ENCODE measurements around the gene KRT75.
"Not testable (repeated sequence)": the region's sequence is repeated elsewhere in the genome, so short reads cannot be mapped to it uniquely, and the experiment has no call there.

KRT75 gene

DNA sequence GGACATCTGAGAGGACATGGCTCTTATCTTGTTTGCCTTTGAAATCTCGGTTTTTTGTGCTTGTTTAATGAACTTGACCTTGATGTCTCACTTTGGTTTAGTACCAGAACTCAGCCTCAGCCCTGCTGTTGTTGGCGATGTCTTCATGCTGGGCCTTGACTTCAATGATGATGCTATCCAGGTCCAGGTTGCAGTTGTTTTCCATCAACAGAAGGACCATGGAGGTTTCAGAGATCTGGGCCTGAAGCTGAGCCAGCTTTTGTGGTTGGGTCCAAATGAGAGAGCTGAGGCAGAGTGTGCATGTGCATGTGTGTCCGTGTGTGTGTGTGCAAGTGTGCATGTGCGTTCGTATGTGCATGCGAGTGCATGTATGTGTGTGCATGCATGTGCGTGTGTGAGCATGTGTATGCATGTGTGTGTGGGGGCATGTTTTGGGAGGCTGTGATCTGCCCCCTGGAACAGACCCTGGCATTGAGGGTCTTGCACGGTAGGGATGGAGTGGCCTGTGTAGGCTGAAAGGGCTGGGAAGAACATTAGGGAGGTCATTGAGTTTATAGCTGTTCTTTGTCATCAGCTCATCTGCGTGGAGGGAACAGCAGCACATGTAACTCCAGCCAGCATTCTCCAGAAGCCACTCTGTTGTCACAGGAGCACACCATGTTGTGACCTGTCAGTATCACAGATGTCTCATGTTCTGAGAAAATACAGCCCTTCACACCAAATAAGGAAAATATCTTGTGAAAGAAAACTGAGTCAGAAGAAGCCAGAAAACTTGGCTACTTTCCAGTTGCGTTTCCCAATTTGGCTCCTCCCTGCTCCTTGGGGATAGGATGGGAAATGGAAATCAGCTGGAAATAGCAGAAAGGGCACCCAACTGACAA, 18.1 kb downstream of the KRT75 start:
- DNase-seq (ENCODE audit: low spot score): no peak

DNA sequence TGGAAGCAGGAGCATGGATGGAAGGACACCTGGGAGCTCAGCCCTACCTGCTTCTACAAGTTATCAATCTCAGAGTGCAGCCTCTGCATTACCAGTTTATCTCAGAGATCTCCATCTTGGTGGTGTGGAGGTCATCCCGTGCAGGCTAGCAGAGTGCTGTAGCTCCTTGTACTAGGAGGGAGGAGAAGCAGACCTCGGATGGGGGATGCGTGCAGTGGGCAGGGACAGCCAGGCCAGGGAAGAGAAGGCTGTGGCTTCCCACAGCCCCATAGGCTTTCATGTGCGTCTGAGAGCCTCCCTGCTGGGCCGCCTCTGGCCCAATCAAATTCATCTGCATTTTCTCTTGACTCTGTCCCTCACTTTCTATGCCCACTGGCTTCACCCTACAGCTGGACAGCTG, 19.2 kb downstream of the KRT75 start:
- DNase-seq (ENCODE audit: low spot score): no peak

GRCh38 chr12:52413782-52414345, 20.3 kb downstream of the KRT75 start:
- no peak for DNase-seq (ENCODE audit: low spot score)

GRCh38 chr12:52413202-52413601, 21.0 kb downstream of the KRT75 start:
- DNase-seq (ENCODE audit: low spot score): no peak

- DNase-seq (ENCODE audit: low spot score): no peak
These were observed 22.4 kb downstream of the KRT75 start for GRCh38 chr12:52411815-52412214.

GRCh38 chr12:52410589-52411248, 23.5 kb downstream of the KRT75 start:
- not testable (repeated sequence) for DNase-seq (ENCODE audit: low spot score)

GRCh38 chr12:52407918-52408317, 26.3 kb downstream of the KRT75 start:
- no peak for DNase-seq (ENCODE audit: low spot score)

GRCh38 chr12:52405922-52406385, 28.2 kb downstream of the KRT75 start, which contains the start of gene KRT82:
KRT82 (minus strand) TSS chr12:52406335; CDS start chr12:52406277, 58 bp downstream.
- no peak for DNase-seq (ENCODE audit: low spot score)

- no peak for DNase-seq (ENCODE audit: low spot score)
These were observed 29.2 kb downstream of the KRT75 start for GRCh38 chr12:52404951-52405350.

GRCh38 chr12:52403561-52403960, 30.6 kb downstream of the KRT75 start:
- no peak for DNase-seq (ENCODE audit: low spot score)

GRCh38 chr12:52402873-52403540, 31.2 kb downstream of the KRT75 start:
- no peak for DNase-seq (ENCODE audit: low spot score)

- no peak for DNase-seq (ENCODE audit: low spot score)
These were observed 31.8 kb downstream of the KRT75 start for GRCh38 chr12:52402377-52402776.

DNA sequence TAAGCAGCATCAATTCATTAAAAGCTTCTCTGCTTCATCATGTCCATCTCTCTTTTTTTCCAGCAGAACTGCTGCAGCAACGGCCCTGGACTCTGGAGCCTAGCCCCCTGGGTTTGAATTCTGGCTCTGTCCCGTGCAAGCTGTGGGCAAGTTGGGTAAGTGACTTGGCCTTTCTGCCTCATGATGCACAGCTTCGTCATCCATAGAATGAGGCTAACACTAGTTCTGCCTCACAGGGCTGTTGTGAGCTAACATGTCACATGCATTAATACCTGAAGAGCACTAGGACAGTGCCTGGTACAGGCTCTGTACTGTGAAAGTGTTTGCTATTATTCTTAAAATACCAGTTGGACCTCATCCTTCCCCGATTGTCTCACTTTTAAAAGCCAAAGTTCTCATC, 32.2 kb downstream of the KRT75 start:
- DNase-seq (ENCODE audit: low spot score): no peak

DNA sequence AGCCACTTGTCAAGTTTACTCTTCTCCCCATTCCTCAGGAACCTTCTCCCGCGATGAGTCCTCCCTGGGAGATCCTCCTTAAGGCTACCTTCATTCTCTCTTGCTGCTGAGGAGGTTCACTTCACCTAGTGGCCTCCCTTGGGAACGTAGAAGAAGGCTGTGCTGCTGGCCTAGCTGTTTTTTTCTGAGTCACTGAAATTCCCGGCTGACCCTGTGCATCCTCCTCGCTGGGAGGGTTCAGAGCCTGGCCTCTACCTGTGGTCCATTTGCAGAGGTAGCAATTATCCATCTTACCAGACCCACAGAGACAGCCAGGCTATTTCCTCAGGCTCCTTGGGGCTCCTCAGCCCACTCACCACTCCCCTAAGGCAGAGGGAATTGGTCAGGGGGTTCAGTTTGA, 32.6 kb downstream of the KRT75 start:
- DNase-seq (ENCODE audit: low spot score): no peak

DNA sequence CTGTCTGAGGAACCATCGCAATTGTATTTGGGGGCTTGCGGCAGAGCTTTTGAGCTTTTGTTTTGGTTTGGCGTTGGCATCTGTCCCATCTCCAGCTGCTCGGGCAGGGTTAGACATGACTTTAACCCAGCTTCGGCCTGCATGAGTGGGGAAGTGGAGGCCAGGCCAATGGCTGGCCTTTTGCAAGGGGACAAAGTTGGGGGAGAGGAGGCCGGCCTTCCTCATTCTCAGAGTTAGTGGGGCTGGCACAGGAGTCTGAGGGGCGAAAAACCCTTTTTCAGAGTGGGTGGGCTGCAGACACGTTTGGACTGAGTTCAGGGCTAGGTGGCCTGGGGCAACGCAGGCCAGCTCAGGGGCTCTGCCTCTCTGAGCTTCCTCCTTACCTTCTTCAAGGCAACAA, 33.3 kb downstream of the KRT75 start:
- DNase-seq (ENCODE audit: low spot score): no peak

GRCh38 chr12:52399756-52400155, 34.4 kb downstream of the KRT75 start:
- DNase-seq (ENCODE audit: low spot score): no peak

- no peak for DNase-seq (ENCODE audit: low spot score)
These were observed 36.0 kb downstream of the KRT75 start for GRCh38 chr12:52398176-52398575.

DNA sequence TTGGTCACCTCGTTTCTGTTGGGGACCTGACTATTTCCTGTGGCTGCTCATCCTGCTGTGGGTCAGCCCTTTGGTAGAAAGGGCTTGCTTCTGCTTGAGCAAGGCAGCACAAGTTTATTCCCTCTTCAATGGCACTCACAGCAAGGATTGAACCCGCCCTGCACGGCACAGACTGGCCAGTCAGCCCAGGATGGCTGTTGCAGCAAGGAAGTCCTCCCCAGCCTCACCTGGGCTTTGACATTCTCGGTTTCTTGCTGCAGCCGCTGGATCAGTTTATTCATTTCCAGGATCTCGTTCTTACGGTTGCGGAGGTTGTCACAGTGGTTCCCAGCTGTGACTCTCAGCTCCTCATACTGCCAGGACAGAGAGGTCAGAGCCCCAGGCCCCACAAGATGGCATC, 37.5 kb downstream of the KRT75 start:
- DNase-seq (ENCODE audit: low spot score): no peak

GRCh38 chr12:52395761-52396434, 38.3 kb downstream of the KRT75 start:
- no peak for DNase-seq (ENCODE audit: low spot score)

- DNase-seq (ENCODE audit: low spot score): no peak
These were observed 39.2 kb downstream of the KRT75 start for GRCh38 chr12:52394836-52395405.

GRCh38 chr12:52392465-52393007, 41.6 kb downstream of the KRT75 start:
- DNase-seq (ENCODE audit: low spot score): no peak

Measured in hematopoietic multipotent progenitor cell treated with erythropoietin and hydrocortisone succinate and interleukin-3 and kit ligand, for 15 days (in vitro differentiated cells).